ENCODE data around the gene GDA.
"Not testable (repeated sequence)": the region's sequence is repeated elsewhere in the genome, so short reads cannot be mapped to it uniquely, and the experiment has no call there.

Gene GDA

DNA sequence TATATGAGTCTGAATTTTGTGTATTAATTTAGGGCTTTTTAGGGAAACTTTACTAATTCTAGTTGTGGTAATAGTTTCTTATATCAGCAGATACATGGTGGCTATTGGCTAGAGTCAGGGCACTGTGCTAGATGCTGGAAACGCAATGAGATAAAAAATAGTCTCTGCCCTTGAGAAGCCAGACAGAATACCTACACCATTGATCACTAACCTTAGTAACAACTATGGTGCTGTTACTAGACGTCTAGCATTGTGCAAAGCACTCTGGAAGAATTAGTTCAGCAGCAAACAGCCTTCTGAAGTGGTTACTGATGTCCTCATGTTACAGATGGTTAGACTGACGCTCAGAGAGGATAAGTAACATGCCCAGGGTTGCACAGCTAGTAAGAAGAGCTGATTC, 61.8 kb downstream of the GDA start:
- DNase-seq, result no peak

DNA sequence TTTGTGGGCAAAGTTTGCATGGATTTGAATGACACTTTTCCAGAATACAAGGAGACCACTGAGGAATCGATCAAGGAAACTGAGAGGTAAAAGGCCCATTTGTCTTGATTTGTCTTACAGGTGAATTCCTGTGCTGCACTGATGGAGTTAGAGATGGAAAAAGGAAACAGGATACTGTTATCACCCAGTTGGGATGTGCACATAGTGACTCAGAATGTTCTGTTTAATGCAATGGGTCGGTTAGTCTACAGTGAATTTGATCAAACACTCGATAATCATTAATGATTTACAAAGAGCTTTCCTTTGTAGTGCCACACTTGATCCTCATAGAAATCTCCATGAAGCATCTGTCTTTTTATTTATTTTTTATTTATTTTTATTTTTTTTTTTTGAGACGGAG, 64.7 kb downstream of the GDA start:
- DNase-seq, result no peak

DNA sequence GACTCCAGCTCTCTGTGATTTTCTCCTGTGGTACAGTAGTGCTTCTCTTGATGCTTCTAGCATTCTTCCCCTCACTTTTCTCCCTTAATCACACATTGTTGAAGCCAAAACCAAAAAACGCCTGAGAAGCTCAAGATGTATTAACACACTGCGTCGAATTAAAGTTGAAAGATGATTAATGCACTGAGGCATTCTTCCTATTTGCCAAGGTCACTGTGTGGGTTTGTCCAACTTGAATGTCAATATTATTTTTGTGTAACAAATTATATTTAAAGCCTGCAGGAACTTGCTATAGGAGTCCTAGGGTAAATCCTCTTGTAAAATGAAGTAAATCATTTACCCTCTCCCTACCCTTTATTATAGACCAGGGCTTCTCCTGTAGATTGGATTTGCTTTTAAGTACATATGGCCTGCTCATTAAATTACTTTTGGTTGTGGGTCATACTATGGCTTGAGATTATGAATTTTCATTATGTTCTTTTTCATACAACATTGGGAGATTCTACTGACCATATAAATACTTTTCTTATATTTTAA, 68.1 kb downstream of the GDA start:
- DNase-seq, result no peak

DNA sequence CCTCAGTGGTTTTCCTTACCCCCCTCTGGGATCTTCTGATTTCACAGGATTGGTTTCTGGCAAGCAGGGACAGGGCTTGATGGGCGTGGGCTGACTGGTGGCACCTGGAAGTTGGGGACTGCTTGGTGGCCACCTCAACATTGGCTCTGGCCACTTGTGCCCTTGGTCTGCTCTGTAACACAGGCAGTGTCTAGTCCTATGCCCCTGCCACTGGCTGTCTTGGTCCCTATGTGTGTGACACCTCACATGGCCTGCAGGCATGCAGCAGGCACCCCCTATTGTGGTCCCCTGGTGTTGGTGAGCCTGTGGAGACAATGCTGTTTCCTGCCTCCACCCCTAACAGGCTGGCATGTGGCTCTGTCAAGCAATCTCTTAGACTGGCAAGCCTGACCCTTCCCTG, 71.3 kb downstream of the GDA start:
- DNase-seq, result no peak

DNA sequence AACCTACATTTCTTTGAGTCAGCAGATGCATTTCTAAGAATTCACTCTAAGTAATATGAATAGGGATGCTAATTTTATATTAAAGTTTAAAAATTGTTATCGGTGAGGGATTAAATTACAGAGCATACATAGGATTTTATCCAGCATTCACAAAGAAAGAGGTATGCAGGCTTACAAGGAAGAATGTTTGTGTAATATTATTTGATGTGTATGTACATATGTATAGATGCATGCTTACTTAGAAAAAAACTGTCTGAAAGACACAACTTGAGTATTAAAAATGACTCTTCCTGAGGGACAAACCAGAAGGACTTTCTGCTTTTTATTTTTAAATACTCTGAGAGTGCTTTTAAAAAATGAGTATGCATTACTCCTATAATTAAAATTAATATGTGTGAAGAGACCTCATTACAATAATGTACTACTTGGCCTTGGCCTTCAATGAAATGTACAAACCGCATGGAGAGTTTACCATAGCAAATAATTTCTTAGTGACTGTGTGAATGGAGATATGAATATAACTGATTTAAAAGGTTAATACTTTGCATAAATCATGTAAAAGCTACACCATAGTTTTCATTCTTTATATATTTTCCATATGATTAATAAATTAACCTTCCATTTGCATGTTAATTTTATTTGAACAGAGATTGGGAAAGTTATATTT, 77.0 kb downstream of the GDA start:
- DNase-seq, result no peak

DNA sequence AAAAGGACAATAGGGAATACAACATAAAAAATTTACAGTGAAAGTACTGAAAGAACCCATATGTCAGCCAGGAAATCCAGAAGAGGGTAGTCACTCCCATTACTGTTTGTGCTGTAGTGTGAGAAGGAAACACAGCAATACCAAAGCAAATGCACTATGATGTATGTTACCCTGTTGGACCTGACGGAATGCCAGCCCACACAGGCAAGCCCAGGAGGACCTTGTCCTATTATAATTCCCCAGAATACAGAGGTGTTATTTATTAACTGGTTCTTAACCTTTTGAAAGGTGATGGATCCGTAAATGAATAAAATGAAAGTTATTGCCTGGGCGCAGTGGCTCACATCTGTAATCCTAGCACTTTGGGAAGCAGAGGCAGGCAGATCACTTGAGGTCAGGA, 79.0 kb downstream of the GDA start:
- DNase-seq, result no peak

DNA sequence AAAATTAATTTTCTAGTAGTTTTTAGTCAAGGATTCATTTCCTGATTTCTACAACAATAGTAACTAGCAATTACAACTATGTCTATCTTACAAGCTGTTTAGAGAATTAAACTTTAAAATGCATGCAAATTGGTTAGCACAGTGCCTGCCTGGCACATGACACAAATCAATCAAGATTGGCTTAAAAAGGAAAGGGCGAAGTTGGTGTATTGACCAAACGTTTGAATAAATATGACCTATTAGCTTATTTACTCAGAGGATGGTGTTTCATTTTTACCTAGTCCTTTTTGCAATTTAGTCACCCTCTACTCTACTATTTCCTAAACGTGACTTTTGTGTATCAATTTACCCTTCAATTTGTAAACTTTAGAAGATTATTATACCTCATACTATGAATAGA, 83.5 kb downstream of the GDA start:
- no peak for DNase-seq

DNA sequence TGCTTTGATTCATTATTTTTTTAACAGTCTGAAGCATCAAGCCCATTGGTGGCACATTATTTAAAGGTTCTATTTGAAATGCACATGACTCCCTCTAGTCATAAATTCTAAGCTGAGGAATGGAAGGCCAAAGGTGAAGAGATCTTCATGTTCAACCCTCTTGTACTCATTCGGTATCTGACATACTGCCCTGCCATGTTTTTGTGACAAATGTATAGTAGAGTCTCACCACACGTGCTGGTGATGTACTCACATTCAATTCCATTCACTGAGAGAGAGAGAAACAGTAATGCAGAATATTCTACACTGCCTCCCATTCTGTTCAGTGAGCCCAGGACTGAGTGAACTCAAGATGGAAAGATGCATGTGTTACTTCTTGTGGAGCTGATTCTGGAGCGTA, 98.3 kb downstream of the GDA start:
- no peak for DNase-seq

DNA sequence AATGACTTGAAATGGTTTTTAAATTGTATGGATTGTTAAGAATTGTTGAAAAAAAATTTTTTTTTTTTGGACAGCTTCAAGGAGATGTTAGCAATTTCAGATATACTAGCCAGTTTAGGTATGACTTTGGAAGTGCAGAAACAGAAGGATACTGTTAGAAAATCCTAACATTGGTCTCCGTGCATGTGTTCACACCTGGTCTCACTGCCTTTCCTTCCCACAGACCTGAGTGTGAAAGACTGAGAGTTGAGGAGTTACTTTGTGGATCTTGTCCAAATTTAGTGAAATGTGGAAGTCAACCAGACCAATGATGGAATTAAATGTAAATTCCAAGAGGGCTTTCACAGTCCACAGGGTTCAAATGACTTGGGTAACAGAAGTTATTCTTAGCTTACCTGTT, 102.3 kb downstream of the GDA start:
- DNase-seq, result no peak

DNA sequence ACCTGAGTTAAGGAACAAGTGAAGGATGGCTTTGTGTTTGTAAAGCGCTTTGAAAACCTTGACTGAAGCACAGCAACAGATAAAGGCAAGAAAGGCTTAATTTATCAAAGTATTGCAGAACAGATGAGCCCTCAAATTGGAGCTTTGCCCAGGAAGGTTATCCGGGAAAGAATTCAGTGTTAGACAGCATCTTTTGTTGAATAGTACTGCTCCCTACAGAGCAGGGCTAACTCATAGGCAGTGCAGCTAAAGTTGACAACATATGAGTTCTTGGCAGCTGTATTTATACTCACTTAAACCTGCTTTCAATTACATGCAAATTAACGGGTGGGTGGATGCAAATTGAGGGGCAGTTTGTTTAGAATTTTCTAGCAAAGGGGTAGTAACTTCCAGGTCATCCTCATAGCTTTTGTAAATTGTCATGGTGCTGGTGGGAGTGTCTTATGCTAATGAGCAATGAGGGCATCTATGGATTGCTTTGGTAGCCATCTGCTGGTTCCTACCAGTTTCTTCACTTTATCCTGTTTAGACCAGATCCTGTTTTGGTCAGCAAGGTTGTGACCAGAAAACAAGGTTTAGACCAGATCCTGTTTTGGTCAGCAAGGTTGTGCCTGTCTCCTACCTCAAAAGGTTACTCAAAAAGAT, 105.8 kb downstream of the GDA start:
- no peak for DNase-seq

DNA sequence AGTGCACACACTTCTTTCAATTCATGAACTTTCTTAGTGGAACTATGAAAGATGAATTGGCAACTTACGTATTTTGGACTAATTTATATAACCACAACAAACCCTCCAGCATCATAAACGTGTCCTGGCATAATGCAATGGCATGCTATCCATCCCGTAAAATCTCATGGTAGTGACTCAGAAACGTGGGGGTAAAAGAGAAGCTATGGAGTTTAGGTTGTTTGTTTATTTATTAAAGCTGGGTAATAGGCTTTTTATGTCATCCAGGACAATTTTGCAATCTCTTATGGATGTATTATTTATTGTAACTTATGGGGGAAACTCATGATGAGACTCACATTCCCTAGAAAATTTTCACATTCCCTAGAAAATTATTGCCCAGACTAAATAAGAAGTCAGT, 106.3 kb downstream of the GDA start:
- DNase-seq, result no peak

DNA sequence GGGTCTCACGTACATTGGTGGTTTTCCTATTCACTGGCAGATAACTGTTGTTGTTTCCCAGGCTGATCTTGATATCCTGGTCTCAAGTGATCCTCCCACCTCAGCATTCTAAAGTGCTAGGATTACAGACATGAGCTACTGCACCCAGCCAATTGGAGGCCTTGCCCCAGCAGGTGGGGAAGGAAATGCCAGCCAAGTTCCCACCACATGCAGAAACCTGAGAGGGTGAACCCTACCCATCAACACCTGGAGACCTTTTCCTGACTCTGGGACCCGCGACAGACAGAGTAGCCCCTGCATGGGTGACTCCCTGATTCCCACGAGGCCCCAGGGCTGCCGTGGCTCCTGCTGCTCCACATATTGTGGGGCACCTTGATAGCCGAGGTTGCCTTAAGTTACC, 107.7 kb downstream of the GDA start:
- no peak for DNase-seq

DNA sequence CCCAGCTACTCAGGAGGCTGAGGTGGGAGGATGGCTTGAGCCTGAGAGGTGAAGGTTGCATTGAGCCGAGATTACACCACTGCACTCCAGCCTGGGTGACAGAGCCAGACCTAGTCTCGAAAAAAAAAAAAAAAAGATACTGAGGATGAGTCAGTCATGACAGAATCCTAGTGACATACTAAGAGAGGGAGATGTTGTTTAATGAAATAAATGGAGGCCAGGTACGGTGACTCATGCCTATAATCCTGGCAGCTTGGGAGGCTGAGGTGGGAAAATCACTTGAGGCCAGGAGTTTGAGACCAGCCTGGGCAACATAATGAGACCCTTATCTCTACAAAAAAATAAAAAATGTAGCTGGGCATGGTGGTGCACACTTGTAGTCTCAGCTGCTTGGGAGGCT, 108.6 kb downstream of the GDA start:
- no peak for DNase-seq

DNA sequence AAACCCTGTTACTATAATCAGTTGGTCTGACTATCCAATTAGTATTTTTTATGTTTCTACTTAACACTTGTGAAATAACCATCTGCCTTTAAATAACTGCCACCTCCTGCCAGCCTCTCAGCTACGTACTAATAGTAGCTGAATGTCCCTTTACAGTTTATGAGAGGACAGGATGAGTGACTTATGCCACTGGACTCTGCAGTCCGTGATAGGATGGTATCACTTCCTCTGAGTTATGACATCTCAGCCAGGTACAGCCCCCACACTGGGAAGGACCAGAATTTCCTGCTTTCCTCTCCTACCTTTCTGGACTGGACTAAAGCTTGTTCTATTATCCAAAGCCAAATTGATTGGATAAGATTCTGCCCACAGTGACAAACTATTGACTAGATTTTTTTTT, 112.8 kb downstream of the GDA start:
- DNase-seq, result no peak

DNA sequence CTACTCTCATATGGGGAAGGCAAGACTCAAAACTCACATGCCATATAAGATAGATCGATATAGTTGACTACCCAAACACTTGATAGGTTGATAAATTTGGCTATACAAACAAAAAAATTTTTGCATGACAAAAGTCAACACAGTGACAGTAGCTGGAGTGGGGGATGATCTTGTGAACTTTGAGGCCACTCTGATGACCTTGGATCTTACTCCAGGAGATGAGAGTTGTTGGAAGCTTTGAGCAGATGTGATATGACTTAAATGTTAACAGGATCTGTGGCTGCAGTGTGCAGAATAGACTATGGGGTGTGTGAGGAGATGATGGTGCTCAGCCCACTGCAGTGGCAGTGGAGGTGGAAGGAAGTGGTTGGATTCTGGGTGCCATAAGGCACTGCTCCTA, 114.3 kb downstream of the GDA start:
- DNase-seq, result no peak

DNA sequence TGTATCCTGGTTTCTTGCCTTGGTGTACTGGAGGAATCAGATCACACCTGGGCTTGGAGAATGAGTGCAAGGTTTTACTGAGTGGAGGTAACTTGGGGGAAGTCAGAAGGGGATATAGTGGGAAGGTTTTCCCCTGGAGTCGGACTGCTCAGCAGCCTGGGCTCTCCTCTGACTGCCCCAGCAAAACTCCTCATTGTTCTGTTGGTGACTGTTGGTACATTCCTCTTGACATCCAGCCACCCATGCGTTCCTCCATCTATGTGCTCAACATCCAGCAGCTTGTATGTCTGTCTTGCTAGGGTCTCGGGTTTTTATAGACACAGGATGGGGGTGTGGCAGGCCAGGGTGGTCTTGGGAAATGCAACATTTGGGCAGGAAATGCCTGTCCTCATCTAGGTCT, 119.7 kb downstream of the GDA start:
- no peak for DNase-seq

DNA sequence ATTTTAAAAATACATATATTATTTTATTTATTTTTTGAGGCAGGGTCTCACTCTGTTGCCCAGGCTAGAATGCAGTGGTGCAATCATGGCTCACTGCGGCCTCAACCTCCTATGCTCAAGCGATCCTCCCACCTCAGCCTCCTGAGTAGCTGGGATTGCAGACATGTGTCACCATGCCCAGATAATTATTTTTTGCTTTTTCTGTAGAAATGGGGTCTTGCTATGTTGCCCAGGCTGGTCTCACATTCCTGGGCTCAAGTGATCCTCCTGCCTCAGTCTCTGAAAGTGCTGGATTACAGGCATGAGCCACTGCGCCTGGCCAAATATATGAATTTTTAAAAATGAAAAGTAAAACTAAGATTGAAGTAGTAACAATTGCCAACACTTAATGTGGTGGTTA, 121.1 kb downstream of the GDA start:
- DNase-seq, result not testable (repeated sequence)

DNA sequence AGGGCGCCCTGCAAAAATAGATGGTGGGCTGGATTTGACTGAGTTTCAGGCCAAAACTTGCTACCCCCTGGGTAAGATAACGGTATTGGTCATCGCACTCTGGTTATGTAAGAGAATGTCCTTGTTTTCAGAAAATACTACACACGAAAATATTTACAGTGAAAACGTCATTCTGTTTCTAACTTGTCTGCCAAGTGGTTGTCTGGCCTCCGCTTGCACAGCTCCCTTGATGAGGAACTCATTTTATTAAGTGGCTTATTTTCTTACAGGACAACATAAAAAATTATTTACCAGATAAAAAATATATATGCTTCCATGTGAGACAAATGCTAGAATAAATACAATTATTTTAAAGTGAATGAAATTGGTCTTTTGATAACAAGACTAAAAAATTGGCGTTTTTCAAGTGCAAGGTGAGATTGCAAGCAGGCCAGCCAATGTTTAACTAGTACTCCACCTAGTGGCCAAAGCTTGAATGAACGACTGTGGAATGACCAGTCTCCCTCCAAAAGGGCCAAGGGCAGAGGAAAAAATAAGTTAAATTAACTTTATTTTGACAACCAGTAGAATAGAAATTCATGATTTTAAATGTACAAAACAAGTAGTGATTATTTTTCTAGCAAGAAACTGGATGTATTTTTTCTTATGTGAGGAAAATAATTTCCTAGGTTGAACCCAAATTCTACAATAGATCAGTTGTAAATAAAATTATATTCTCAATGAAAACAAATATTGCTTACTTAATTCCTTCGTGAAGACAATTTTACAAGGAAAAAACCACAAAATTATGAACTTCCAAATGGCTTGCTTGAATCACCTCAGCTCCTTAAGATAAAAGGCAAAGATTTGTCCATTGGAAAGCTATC, 122.6 kb downstream of the GDA start:
- DNase-seq, result peak; percentile 47

DNA sequence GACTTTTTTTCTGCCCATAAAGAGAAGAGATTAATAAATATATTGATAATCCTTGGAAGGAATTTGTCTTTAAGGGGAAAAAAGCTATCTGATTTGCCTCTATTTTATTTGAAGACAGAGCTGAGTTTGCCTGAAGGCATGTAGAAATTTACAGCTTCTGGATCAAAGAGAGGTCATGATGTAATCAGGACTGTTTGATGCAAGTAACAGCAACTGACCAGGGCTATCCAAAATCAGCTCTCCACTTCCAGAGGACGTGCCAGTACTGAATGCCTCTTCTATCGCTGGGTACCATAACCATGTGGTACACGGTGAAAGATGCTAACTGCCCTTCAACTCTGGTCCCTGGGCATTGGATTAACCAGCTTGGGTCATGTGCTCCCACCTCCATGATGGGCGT, 125.2 kb downstream of the GDA start:
- DNase-seq, result no peak

DNA sequence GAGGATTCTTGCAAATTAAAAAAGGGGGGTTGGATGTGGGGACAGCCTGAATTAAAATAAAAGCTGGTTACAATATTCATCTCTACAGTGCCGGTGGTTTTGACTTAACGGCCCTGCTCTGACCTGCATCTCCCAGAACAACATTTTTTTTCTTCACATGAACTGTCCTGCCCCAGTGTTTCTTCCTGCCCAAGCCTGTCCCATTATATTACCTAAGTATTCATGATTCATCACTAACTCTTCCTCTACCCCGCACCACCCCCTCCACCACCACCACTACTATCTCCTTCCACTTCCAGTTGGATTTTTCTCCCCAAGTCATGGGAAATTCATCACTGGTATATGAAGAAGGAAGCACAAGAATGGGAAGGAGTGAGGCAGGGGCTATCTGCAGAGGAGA, 125.7 kb downstream of the GDA start:
- no peak for DNase-seq

DNA sequence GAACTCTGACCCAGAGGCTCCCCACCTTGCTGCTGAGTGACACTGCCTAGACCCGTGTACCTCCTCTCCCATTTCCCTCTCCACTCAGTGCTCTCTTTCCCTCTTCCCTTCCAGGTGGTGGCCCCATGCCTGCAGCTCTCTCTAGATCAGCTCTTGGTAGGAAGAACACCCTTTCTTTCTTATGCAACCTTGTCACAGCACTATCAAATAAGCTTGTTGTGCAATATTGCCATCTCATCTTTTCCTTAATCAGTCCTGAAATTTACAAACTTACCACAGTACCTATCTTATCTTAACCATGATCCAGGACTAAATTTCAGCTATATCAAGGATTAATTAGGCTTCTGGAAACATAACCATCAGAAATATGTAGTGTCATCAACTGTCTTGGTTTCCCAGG, 127.2 kb downstream of the GDA start:
- DNase-seq, result no peak

DNA sequence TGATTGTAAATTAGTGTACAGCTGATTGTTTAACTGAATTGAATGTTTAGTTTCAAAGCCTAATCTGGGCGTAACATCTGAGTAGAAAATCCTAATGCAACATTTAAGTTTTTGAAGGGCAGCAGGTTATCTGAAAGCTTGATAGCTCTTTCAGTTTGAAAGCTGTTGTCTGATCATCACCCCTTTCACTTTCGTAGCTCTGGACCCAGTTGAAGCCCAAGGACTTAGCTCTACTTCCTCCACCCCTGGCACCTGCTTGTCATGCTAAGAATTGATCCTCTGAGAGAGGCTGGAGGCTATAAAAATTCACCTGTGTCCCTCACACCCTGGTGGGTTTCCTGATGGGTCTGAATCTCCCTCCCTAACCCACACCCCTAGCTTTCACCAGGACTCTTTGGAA, 129.7 kb downstream of the GDA start:
- no peak for DNase-seq

DNA sequence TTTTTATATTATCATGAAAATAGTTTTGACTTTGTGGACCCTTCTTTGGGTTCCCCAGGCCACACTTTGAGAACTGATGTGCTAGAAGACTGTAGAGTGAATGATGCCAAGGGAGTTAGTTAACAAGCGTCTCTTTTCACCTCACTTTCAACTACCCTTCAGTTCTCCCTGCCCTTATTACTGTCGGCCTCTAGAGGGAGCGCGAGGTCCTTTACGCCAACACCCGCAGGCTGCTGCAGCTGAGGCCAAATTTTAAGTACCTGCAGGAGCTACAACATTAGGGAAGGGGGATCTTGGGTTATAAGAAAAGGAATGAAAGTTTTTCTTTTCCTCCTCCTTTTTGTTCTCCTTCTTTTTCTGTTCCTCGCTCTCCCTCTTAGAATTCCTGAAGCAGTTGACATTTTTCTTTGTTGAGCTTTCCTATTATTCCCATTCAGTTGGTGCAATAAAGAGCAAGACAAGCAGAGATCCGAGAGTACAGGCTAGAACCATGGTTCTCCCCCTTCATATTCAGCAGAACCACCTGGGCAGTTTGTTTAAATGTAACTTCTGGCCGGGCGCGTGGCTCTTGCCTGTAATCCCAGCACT, 131.8 kb downstream of the GDA start:
- peak; percentile 52 for DNase-seq

DNA sequence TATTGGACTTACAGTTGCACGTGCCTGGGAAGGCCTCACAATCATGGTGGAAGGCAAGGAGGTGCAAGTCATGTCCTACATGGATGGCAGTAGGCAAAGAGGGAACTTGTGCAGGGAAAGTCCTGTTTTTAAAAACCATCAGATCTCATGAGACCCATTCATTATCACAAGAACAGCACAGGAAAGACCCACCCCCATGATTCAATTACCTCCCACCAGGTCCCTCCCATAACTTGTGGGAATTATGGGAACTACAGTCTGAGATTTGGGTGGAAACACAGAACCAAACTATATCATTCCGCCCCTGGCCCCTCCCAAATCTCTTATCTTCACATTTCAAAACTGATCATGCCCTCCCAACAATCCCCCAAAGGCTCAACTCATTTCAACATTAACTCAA, 140.2 kb downstream of the GDA start:
- DNase-seq, result no peak

Measured in KG1 (cell line).